Type B pancreatic cell (in vitro differentiated cells): ENCODE results near the gene GIPC2. TPM values are rescaled to one million over a fixed set of nuclear protein-coding genes. Genes with fewer than 3 reads are reported as not detected.
"Not testable (repeated sequence)": the region's sequence is repeated elsewhere in the genome, so short reads cannot be mapped to it uniquely, and the experiment has no call there.

ENCODE experiments used
- DNase-seq: peaks from one replicate; pipeline ENCODE4 v3.0.0; 2021; ENCODE audit warnings: mixed read lengths; ENCODE audit not compliant: unreplicated experiment; ENCODE audit errors: extremely low spot score
- H3K27ac Mint-ChIP-seq: 2 replicates; pipeline ENCODE4 v1.8.0; 2021; ENCODE audit warnings: mild to moderate bottlenecking, mixed read lengths
- H3K27me3 Mint-ChIP-seq: 2 replicates; pipeline ENCODE4 v1.8.0; 2021; ENCODE audit warnings: mixed read lengths
- H3K36me3 Mint-ChIP-seq: 2 replicates; pipeline ENCODE4 v1.8.0; 2021; ENCODE audit warnings: mixed read lengths
- H3K4me1 Mint-ChIP-seq: one replicate; pipeline ENCODE4 v1.8.0; 2021; ENCODE audit warnings: mixed read lengths; ENCODE audit not compliant: unreplicated experiment
- H3K4me3 Mint-ChIP-seq: 2 replicates; pipeline ENCODE4 v1.8.0; 2021; ENCODE audit warnings: mild to moderate bottlenecking, mixed read lengths
- H3K9me3 Mint-ChIP-seq: 2 replicates; pipeline ENCODE4 v1.8.0; 2021; ENCODE audit warnings: mixed read lengths
- CTCF ChIP-seq: fragments of 200-600 bp; sonication (generic); conservative IDR thresholded peaks from 2 replicates; pipeline ENCODE4 v1.5.0; 2021; ENCODE audit warnings: antibody characterized with exemption, mild to moderate bottlenecking
- total RNA-seq: library from RNA; stranded (reverse); gene quantifications from 2 replicates; pipeline ENCODE4 v1.2.1, GENCODE V29; 2021; ENCODE audit warnings: low replicate concordance

The GIPC2 gene
- total RNA-seq, 1 donor from 2014 or later = 2.9 TPM

DNA sequence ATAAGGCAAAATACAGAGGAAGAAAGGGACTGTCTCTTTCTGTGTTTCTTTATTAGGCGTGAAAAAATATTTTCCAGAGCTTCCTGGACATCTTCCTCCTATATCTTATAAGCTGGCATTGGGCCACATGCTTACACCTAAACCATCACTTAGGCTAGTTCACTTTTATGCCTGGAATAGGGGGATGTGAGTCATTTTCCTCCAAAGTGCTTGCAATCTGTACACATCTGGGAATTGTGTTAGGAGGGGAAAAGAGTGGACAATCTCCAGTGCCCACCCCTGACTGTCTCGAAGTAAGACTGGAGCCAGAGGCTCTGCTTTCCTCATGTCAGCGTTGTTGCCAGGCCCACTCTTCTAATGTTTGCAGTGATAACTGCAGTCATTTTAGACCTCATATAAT, 29.9 kb downstream of the GIPC2 start:
- H3K4me1 Mint-ChIP-seq = peaks cover 9% of the 10 kb centered on the region

DNA sequence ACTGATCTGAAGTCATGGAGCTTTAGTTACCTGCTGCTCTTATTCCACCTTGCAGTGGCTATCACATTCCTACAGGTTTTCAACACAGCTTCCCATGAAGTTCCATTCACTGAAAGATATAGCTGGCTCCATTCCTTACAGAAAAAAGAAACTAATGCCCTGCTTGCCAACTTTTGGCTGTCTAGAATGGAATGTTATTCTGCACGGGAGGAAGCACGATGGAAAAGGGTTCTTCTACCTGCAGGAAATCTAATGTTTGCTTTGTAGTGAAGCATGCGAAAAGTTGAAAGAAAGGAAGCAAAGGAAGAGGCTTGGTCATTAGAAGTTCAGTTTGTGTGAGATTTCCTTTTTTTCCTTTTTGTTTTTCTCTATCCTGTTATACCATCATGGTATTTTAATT, 32.6 kb downstream of the GIPC2 start:
- Mint-ChIP-seq H3K4me1 (peaks cover 9% of the 10 kb centered on the region), H3K27ac (no peak overlapping the region), H3K9me3 (no peaks in the 10 kb centered on the region), H3K4me3 (no peak overlapping the region), H3K27me3 (no peaks in the 10 kb centered on the region), H3K36me3 (no peaks in the 10 kb centered on the region)
- no peak for TF ChIP-seq CTCF
- no peak for DNase-seq

More for the DNA sequence above, 29.9 kb downstream of the GIPC2 start:
- no peak overlapping the region for H3K4me3 Mint-ChIP-seq
- no peaks in the 10 kb centered on the region for H3K9me3 Mint-ChIP-seq
- H3K27me3 Mint-ChIP-seq = no peaks in the 10 kb centered on the region
- no peaks in the 10 kb centered on the region for H3K36me3 Mint-ChIP-seq
- no peak overlapping the region for H3K27ac Mint-ChIP-seq
- no peak for TF ChIP-seq CTCF
- no peak for DNase-seq

- DNase-seq = no peak
- Mint-ChIP-seq H3K36me3 (no peaks in the 10 kb centered on the region), H3K9me3 (no peaks in the 10 kb centered on the region), H3K27me3 (no peaks in the 10 kb centered on the region), H3K4me1 (peaks cover 9% of the 10 kb centered on the region), H3K27ac (no peak overlapping the region), H3K4me3 (no peak overlapping the region)
- TF ChIP-seq CTCF = no peak
These were observed 33.8 kb downstream of the GIPC2 start for GRCh38 chr1:78079580-78079979.

GRCh38 chr1:78080767-78081166, 35.0 kb downstream of the GIPC2 start:
- no peak for TF ChIP-seq CTCF
- Mint-ChIP-seq H3K9me3 (no peaks in the 10 kb centered on the region), H3K36me3 (no peaks in the 10 kb centered on the region), H3K27me3 (no peaks in the 10 kb centered on the region), H3K27ac (no peak overlapping the region), H3K4me3 (no peak overlapping the region), H3K4me1 (peaks cover 9% of the 10 kb centered on the region)
- no peak for DNase-seq

GRCh38 chr1:78081980-78082860, 36.5 kb downstream of the GIPC2 start:
- Mint-ChIP-seq H3K27ac (no peak overlapping the region), H3K9me3 (peaks cover 3% of the 10 kb centered on the region), H3K27me3 (no peaks in the 10 kb centered on the region), H3K36me3 (no peaks in the 10 kb centered on the region), H3K4me3 (no peak overlapping the region), H3K4me1 (peaks cover 9% of the 10 kb centered on the region)
- DNase-seq = no peak
- TF ChIP-seq CTCF = no peak

DNA sequence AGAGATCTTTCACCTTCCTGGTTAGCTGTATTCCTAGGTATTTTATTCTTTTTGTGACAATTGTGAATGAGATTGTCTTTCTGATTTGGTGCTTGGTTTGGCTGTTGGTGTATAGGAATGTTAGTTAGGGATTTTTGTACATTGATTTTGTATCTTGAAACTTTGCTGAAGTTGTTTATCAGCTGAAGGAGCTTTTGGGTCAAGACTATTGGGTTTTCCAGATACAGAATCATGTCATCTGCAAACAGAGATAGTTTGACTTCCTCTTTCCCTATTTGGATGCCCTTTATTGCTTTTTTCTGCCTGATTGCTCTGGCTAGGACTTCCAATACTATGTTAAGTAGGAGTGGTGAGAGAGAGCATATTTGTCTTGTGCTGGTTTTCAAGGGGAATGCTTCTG, 38.9 kb downstream of the GIPC2 start:
- H3K9me3 Mint-ChIP-seq, H3K27me3 Mint-ChIP-seq, H3K27ac Mint-ChIP-seq, H3K4me3 Mint-ChIP-seq, H3K4me1 Mint-ChIP-seq, H3K36me3 Mint-ChIP-seq, DNase-seq: not testable (repeated sequence)
